GM19238 (cell line): ENCODE measurements around the gene MGAT3.

Source experiments
- DNase-seq: peaks from one replicate; pipeline ENCODE4 v3.0.0; 2011; ENCODE audit warnings: low spot score; ENCODE audit not compliant: insufficient read length

MGAT3 gene

GRCh38 chr22:39450258-39450955, 6.4 kb upstream of the MGAT3 start:
- no peak for DNase-seq

GRCh38 chr22:39452740-39453040, 4.1 kb upstream of the MGAT3 start:
- DNase-seq = no peak

- no peak for DNase-seq
Observed at GRCh38 chr22:39453765-39454378, 2.9 kb upstream of the MGAT3 start.

- DNase-seq = no peak
Observed at GRCh38 chr22:39454385-39454871, 2.4 kb upstream of the MGAT3 start.

GRCh38 chr22:39457198-39457555, 365 bp downstream of the MGAT3 start:
- peak; percentile 62 for DNase-seq

- DNase-seq = peak; percentile 66
Observed at GRCh38 chr22:39457556-39458443, 988 bp downstream of the MGAT3 start.

GRCh38 chr22:39458444-39459083, 1.8 kb downstream of the MGAT3 start:
- no peak for DNase-seq

- no peak for DNase-seq
Observed at GRCh38 chr22:39459681-39460080, 2.9 kb downstream of the MGAT3 start.

GRCh38 chr22:39462443-39463221, 5.8 kb downstream of the MGAT3 start:
- no peak for DNase-seq

GRCh38 chr22:39463277-39463676, 6.5 kb downstream of the MGAT3 start:
- DNase-seq = no peak

- DNase-seq = no peak
Observed at GRCh38 chr22:39463931-39464390, 7.1 kb downstream of the MGAT3 start.

GRCh38 chr22:39466228-39467006, 9.6 kb downstream of the MGAT3 start:
- no peak for DNase-seq

GRCh38 chr22:39467390-39467895, 10.6 kb downstream of the MGAT3 start:
- DNase-seq = no peak

GRCh38 chr22:39468487-39469325, 11.9 kb downstream of the MGAT3 start:
- DNase-seq = no peak

- DNase-seq = no peak
Observed at GRCh38 chr22:39469326-39469680, 12.5 kb downstream of the MGAT3 start.

GRCh38 chr22:39469681-39470450, 13.1 kb downstream of the MGAT3 start:
- DNase-seq = no peak

GRCh38 chr22:39470451-39471291, 13.9 kb downstream of the MGAT3 start:
- DNase-seq = no peak
